ENCODE results near the gene LRRC1.

LRRC1 gene

GRCh38 chr6:53851561-53851960 is 56.8 kb downstream of the LRRC1 start:
- DNase-seq: no peak

- no peak for DNase-seq
These were observed 58.0 kb downstream of the LRRC1 start for GRCh38 chr6:53852805-53853204.

GRCh38 chr6:53854843-53855567 is 60.2 kb downstream of the LRRC1 start:
- DNase-seq: no peak

GRCh38 chr6:53855940-53856339 is 61.1 kb downstream of the LRRC1 start:
- DNase-seq: no peak

GRCh38 chr6:53857318-53858094 is 62.7 kb downstream of the LRRC1 start:
- DNase-seq: no peak

GRCh38 chr6:53858196-53858595 is 63.4 kb downstream of the LRRC1 start:
- no peak for DNase-seq

GRCh38 chr6:53858913-53859312 is 64.1 kb downstream of the LRRC1 start:
- no peak for DNase-seq

- DNase-seq: no peak
These were observed 65.7 kb downstream of the LRRC1 start for GRCh38 chr6:53860511-53860910.

- no peak for DNase-seq
These were observed 66.7 kb downstream of the LRRC1 start for GRCh38 chr6:53861518-53861917.

GRCh38 chr6:53862662-53863462 is 68.1 kb downstream of the LRRC1 start:
- DNase-seq: peak; percentile 66

GRCh38 chr6:53864781-53865180 is 70.0 kb downstream of the LRRC1 start:
- DNase-seq: no peak

- DNase-seq: no peak
These were observed 71.4 kb downstream of the LRRC1 start for GRCh38 chr6:53866226-53866625.

GRCh38 chr6:53868626-53869025 is 73.8 kb downstream of the LRRC1 start:
- no peak for DNase-seq

GRCh38 chr6:53869964-53870363 is 75.2 kb downstream of the LRRC1 start:
- no peak for DNase-seq

- no peak for DNase-seq
These were observed 79.1 kb downstream of the LRRC1 start for GRCh38 chr6:53873922-53874321.

GRCh38 chr6:53874964-53875363 is 80.2 kb downstream of the LRRC1 start:
- no peak for DNase-seq

- DNase-seq: no peak
These were observed 82.3 kb downstream of the LRRC1 start for GRCh38 chr6:53877151-53877550.

GRCh38 chr6:53878808-53879207 is 84.0 kb downstream of the LRRC1 start:
- DNase-seq: no peak

- no peak for DNase-seq
These were observed 84.8 kb downstream of the LRRC1 start for GRCh38 chr6:53879608-53880007.

- DNase-seq: no peak
These were observed 92.5 kb downstream of the LRRC1 start for GRCh38 chr6:53887316-53887715.

- DNase-seq: peak; percentile 52
These were observed 94.1 kb downstream of the LRRC1 start for GRCh38 chr6:53888931-53889330.

- DNase-seq: peak; percentile 11
These were observed 94.6 kb downstream of the LRRC1 start for GRCh38 chr6:53889365-53889764.

- no peak for DNase-seq
These were observed 97.9 kb downstream of the LRRC1 start for GRCh38 chr6:53892707-53893106.

GRCh38 chr6:53894091-53894490 is 99.3 kb downstream of the LRRC1 start:
- peak; percentile 35 for DNase-seq
